DLD1 (cell line): ENCODE results near the gene FAM131A.
"Not testable (repeated sequence)": the region's sequence is repeated elsewhere in the genome, so short reads cannot be mapped to it uniquely, and the experiment has no call there.

ENCODE experiments used
- in situ Hi-C: cut with HindIII; loops from 2 replicates; pipeline ENCODE4 v1.10.0; 2017; ENCODE audit warnings: low sequenced_read_pairs

The FAM131A gene

DNA sequence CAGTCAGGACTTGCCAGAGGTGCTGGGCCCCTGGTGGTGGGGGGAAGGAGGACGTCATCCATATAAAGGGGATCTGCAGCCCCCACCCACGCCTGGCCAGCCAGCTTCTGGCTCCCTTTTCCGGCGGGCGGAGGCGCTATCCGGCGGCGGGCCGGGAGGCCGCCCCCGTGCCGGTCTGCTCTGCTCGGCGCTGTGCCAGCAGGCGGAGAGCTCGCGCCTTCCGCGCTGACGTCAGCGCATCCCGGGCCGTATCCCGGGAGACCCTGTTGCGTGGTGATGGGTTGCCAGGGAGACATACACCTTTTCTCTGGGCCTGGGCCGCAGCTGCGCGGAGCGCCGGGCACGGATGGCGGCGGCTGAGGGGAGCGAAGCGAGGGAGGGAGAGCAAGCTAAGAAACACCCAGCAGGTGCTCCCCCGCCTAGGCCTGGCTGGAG is 1.1 kb downstream of the FAM131A start:
- in situ Hi-C loops: no loop called here

GRCh38 chr3:184339001-184339400 is 1.6 kb downstream of the FAM131A start:
- in situ Hi-C loops: no loop called here

- in situ Hi-C loops: not testable (repeated sequence)
Observed at GRCh38 chr3:184339451-184340135, 2.2 kb downstream of the FAM131A start.

GRCh38 chr3:184341925-184342324 is 4.5 kb downstream of the FAM131A start:
- in situ Hi-C loops: no loop called here

DNA sequence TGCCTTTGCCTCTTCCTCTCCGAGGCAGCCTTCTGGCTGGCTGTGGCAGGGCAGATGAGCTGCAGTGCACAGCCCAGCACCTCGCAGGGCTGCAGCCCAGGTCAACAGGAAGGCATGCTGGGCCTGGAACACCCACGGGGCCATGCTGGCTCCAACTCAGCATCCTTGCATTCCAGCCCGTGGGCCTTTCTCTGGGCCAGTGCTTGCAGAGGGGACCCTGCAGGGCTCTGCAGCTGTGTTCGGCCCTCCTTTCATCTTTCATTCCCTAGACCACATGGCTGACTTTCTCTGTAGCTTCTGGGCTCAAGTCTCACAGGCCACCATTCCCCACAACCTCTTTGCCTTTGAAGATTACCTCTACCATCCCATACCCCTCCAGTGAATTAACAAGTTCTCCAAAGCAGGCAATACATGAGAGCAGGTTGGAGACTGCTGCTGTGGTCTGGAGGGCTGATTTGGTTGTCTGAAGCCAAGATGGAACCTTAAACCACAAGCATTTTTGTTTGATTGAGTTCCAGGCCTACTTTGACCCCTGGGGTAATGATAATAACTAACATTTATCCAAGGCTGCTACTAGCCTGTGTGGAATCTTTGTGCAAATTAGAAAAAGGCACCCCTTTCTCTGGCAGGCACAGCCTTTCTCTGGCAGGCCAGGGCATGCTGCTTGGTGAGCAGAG is 5.9 kb downstream of the FAM131A start:
- in situ Hi-C loops: no loop called here

DNA sequence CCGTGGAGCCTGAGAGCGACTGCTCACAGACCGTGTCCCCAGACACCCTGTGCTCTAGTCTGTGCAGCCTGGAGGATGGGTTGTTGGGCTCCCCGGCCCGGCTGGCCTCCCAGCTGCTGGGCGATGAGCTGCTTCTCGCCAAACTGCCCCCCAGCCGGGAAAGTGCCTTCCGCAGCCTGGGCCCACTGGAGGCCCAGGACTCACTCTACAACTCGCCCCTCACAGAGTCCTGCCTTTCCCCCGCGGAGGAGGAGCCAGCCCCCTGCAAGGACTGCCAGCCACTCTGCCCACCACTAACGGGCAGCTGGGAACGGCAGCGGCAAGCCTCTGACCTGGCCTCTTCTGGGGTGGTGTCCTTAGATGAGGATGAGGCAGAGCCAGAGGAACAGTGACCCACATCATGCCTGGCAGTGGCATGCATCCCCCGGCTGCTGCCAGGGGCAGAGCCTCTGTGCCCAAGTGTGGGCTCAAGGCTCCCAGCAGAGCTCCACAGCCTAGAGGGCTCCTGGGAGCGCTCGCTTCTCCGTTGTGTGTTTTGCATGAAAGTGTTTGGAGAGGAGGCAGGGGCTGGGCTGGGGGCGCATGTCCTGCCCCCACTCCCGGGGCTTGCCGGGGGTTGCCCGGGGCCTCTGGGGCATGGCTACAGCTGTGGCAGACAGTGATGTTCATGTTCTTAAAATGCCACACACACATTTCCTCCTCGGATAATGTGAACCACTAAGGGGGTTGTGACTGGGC is 7.3 kb downstream of the FAM131A start:
- in situ Hi-C loops: no loop called here

GRCh38 chr3:184345317-184346144 is 8.1 kb downstream of the FAM131A start:
- in situ Hi-C loops: no loop called here

- in situ Hi-C loops: no loop called here
Observed at GRCh38 chr3:184346480-184347190, 9.2 kb downstream of the FAM131A start.

- in situ Hi-C loops: no loop called here
Observed at GRCh38 chr3:184347321-184348056, 10.1 kb downstream of the FAM131A start.

DNA sequence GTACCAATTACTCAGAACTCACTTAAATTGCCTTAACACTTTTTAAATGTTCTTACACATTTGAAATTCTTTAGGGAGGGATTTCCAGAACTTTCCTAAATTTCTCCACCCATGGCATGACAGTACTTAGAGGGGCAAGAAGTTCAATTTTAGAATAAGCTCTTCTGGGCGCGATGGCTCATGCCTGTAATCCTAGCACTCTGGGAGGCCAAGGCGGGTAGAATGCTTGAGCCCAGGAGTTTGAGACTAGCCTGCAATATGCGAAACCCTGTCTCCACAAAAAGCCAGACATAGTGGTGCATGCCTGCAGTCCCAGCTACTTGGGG is 10.6 kb downstream of the FAM131A start:
- in situ Hi-C loops: no loop called here

GRCh38 chr3:184349563-184350470 is 12.4 kb downstream of the FAM131A start:
- in situ Hi-C loops: loop anchor here (25.0 kb wide), 1 partner anchor 187 kb away; no protein-coding TSS in a partner anchor

GRCh38 chr3:184350618-184351017 is 13.2 kb downstream of the FAM131A start:
- in situ Hi-C loops: loop anchor here (25.0 kb wide), 1 partner anchor 187 kb away; no protein-coding TSS in a partner anchor

GRCh38 chr3:184351511-184352148 is 14.2 kb downstream of the FAM131A start:
- in situ Hi-C loops: loop anchor here (25.0 kb wide), 1 partner anchor 186 kb away; no protein-coding TSS in a partner anchor

DNA sequence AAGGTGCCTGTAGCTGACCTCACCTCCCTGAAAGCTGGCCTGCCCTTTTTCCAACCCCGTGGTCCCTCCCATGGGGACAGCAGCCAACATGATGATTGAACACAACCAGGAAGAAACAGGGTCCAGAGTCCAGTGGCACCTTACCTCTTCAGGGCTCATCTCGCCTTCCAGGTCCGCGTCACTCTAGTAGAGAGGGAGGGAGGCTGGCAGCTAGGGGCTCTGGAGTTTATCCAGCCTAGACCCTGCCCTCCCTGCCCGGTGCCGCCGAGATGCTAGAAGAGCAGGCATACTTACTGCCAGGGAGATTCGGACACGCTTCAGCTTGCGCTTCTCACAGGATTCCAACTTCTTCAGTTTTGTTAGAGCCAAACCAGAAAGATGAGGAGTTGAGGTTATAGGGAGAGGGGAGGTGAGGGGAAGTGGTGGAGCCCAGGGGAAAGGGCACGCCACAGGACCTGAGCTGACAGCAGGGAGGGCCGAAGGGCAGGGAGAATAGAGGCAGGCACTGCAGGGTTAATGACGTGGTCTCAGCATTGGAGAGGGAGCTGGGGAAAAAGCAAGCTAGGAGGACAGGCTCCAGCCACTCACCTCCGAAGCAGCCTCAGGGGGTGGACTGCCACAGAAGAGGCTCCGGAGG is 14.9 kb downstream of the FAM131A start:
- in situ Hi-C loops: loop anchor here (25.0 kb wide), 1 partner anchor 185 kb away; no protein-coding TSS in a partner anchor

GRCh38 chr3:184352897-184353545 is 15.6 kb downstream of the FAM131A start:
- in situ Hi-C loops: loop anchor here (25.0 kb wide), 1 partner anchor 184 kb away; no protein-coding TSS in a partner anchor

DNA sequence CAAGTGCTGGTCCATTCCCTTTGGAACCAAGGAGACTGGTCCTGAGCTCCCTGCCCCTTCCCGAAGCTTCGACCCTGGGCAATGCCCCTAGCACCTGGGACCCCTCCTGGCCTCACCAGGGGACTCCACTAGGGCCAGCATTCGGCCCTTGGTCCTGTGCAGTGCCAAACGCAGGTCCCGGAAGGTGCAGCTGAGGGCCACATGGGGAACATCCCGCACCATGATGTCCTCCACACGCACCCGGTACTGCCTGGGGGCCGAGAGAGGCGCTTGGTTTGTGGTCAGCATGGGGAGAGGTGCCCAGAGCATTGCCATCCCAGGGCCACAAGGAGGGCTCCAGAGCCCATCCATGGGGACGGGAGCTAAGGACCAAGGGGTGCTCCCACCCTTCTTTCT is 16.1 kb downstream of the FAM131A start:
- in situ Hi-C loops: loop anchor here (25.0 kb wide), 1 partner anchor 184 kb away; no protein-coding TSS in a partner anchor
